NCI-H1436 treated with DMSO at 0.1 percent for 48 hours (cell line): ENCODE results near the gene EHMT1.
"Not testable (repeated sequence)": the region's sequence is repeated elsewhere in the genome, so short reads cannot be mapped to it uniquely, and the experiment has no call there.

Source experiments
- DNase-seq: peaks from one replicate; lab custom pipeline; 2025; lab: John Stamatoyannopoulos, UW

EHMT1 gene

DNA sequence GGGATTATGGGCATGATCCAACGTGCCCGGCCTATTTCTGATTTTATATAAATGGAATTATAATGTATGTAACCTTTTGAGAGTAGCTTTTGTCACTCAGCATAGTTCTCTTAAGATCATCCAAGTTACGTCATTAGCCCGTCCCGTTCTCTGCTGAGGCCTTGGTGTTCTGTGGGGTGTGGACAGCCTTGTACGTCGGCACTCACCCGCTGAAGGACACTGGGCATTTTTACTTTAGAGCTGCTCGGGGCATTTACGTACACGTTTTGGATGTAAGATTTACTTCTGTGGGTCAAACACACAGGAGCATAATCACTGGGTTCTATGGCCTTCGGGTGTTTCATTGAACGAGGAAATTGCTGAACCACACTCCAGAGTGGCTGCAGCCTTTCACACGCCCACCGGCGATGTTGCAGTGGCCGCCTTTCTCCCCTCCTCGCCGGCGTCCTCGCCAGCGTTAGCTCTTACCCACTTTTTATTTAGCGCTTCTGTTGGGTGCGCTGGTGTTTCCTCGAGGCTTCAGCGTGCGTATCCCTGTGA is 101.8 kb downstream of the EHMT1 start:
- no peak for DNase-seq

DNA sequence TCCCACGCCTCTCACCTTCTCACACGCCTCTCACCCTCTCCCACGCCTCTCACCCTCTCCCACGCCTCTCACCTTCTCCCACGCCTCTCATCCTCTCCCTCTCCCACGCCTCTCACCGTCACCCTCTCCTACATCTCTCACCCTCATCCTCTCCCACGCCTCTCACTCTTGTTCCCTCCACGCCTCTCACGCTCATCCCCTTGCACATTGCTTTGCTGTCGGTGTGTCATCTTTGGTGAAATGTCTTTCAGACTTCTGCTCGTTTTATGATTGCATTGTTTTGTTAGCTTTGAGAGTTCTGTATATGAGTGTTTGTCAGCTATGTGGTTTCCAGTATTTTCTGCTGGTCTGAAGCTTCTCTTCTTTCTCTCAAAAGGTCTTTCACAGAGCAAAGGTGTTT is 102.7 kb downstream of the EHMT1 start:
- DNase-seq, result no peak

DNA sequence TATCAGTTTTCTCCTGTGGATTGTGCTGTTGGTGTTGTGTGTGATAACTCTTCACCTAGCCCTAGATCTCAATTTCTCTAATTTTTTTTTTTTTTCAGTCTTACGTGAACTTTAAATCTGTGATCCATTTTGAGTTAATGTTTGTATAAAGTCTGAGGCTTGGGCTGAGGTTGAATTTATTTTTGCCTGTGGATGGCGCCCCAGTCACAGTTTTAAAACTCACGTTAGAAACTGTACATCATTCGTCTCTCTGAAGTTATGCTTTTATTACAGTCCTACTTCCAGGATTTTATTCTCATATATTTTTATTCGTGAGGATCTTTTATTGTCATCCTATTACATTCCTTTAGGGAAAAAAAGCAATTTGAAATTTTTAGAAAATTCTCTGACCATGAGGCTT is 103.1 kb downstream of the EHMT1 start:
- no peak for DNase-seq

DNA sequence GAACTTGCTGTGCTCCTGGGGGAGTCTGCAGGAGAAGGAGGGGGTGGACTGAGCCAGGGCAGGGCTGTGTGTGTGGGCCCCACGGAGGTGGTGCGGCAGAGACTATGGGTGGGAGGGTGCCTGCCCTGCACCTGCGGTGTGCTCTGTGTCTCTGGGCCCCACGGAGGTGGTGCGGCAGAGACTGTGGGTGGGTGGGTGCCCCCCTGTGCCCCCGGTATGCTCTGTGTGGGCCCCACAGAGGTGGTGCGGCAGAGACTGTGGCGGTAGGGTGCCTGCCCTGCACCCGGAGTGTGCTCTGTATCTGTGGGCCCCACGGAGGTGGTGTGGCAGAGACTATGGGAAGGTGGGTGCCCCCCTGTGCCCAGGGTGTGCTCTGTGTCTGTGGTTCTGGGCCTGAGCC is 103.7 kb downstream of the EHMT1 start:
- no peak for DNase-seq

DNA sequence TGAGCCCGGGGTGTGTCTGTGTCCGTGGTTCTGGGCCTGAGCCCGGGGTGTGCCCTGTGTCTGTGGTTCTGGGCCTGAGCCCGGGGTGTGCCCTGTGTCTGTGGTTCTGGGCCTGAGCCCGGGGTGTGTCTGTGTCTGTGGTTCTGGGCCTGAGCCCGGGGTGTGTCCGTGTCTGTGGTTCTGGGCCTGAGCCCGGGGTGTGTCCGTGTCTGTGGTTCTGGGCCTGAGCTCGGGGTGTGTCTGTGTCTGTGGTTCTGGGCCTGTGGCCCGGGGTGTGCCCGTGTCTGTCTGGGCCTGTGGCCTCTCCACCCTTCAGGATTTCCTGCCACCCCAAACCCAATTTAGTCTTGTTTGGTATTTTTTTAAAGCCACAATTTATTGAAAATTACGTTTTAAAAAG is 104.6 kb downstream of the EHMT1 start:
- not testable (repeated sequence) for DNase-seq

DNA sequence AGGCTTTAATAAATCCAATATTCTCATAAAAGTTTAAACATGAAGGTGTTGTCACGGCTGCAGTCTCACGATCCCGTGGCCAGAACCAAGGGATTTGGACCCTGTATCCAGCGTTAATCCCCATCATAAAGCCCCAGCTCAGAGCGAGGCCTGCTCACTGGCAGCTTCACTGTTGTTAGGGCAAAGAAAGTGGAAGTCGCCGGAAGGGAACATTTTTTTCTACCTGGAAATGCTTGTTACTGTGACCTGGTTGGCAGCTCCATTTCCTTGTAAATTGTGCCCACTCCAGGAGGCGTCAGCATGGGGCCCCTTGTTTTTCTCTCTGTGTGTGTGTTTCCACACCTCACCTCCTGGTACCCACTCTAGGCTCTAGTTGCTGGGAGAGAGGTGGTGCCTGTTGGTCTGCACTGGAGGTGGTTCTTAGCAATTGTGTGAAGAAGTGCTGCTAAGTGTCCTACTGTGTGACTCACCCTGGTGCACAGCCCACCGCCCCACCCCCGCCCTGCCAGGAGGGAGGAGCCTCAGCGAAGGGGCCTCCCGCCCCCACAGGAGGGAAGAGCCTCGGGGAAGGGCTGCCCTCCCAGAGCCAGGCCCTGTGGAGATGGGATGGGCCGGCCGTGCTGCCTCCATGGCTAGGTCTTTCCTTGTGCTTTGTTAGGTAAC is 105.1 kb downstream of the EHMT1 start:
- DNase-seq, result no peak

DNA sequence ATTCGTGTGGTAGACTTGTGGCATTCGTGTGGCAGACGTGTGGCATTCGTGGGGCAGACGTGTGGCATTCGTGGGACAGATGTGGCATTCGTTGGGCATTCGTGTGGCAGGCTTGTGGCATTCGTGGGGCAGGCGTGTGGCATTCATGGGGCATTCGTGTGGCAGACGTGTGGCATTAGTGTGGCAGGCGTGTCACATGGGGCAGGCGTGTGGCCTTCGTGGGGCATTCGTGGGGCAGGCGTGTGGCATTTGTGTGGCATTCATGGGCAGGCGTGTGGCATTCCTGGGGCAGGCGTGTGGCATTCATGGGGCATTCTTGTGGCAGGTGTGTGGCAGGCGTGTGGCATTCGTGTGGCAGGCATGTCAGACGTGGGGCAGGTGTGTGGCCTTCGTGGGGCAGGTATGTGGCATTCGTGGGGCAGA is 106.0 kb downstream of the EHMT1 start:
- DNase-seq, result no peak

DNA sequence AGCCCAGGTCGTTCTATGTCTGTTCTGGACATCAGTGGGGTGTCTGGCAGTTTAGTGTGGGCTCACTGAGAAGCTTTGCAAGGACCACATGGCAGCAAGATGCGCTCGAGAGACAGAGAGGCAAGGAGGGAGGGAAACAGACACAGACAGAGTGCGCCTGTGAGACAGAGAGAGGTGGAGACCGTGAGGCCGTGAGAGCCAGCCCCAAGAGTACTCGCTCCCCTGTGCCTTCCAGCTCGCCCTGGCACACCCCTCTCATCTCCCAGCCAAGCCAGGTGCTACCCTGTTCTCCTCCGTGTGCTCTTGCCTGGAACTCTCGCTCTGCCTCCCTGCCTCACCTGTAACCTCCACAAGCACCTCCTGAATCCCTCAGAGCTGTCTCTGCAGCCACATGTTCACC is 106.8 kb downstream of the EHMT1 start:
- no peak for DNase-seq

DNA sequence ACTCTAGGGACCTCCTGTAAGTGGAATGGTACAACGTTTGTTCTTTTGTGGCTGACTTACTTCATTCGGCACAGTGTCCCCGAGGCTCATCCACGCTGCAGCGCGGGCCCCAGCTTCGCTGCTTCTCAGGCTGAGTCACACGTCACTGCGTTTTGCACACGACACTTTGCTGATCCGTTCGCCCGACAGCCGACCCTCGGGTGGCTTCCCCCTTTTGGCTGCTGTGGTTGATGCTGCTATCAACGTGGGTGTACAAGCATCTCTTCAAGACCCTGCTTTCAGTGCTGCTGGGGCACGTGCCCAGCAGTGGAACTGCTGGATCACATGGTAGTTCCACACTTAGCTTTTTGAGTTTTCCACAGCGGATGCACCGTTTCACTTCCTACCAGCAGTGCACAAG is 107.5 kb downstream of the EHMT1 start:
- not testable (repeated sequence) for DNase-seq

DNA sequence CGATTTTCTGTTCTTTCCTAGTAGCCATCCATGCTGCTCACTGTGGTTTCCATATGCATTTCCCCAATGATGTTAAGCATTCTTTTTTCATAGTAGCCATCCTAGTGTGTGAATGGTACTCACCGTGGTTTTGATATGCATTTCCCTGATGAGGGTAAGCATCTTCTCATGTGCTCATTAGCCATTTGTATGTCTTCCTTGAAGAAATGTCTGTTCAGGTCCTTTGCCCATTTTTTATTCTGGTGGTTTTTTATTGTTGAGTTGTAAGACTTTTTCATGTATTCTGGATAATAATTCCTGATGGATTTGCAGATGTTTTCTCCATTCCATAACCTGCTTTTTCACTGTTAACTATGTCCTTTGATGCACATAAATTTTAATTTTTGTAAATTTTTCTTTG is 108.0 kb downstream of the EHMT1 start:
- DNase-seq, result no peak

DNA sequence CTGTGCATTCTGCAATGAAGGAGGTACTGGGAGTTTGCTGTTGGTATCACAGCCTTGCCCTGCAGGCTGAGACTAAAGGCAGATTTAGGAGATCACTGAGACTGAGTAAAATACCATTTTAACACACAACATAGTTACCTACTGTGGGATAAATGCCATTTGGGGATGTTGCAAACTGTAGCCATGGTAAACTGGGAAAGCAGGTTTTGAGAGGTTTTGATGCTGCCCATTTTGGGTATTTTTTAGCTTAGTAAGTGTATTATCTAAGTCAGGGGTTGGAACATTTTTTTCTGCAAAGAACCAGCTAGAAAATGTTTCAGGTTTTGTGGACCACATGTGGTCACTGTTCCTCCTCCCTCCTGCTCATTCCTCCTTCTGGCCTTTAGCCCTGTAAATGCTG is 108.9 kb downstream of the EHMT1 start:
- DNase-seq, result no peak

DNA sequence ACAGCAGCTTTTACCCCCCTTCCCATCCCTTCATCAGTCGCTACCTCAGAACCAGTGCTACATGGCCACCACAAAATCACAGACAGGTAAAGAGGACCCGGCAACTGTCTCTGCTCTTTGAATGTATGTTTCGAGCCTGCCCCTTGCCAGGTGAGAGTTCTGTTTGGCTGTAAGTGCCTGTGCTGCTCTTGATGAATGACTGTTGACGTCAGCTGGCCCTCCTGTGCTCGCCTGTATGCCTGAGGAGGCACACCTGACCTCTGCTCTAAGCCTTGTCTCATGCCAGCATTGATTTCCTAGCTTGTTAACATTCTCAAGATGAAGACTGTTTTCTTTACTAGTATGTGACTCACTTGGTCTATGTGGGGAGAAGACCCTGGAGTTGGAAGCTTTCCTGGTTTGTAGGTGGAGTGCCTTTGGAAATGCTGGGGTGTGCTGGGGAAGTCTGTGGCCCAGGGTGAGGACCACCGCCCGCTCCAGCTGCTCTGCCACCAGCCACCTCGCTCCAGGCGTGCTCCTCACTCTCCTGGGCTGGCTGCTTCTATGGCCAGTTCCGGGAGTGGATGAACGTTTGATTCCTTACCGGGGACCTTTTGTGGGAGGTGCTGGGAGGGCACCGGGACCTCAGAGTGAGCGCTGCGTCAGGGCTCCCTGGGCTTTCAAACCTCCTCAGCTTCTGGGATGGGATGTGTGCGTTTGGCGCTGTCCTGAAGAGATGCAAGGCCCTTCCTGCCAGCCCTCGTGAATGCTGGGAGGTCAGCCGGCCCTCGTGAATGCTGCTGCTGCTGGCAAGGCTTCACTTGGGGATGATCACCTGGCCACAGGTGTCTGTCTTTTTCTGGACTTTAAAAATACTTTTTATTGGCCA is 109.9 kb downstream of the EHMT1 start:
- no peak for DNase-seq

DNA sequence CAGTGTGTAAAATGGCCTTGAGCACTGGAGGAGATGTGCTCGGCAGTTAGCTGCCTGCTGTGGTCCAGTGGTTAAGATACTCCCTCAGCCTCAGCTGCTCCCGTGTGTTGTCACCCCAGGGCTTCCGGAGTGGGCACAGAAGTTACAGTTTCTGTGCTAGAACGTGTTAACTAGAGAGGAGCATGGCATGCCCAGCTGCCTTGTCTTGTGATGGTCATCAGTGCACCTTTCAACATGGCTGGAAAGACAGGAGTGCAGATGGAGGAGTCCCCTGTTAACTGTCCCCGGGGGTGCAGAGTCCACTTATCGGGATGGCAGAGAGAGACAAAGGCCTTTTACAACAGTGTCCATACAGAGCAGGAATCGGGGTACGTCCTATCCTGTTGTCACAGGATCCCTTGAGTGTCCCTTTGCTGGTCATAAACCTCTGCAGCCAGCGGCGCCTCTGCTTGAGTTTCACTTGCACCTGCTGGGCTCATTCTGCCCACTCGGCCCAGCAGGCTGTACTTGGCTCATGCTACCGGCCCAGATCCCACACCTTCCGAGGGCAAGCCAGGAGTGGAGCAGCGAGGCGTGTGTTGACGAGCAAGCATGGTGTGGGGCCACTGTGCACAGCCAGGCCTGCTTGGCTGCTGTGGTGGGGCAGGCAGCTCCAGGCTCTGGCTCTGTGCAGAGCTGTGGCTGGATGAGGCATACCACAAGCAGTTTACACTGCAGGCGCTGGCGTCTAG is 112.6 kb downstream of the EHMT1 start:
- no peak for DNase-seq

DNA sequence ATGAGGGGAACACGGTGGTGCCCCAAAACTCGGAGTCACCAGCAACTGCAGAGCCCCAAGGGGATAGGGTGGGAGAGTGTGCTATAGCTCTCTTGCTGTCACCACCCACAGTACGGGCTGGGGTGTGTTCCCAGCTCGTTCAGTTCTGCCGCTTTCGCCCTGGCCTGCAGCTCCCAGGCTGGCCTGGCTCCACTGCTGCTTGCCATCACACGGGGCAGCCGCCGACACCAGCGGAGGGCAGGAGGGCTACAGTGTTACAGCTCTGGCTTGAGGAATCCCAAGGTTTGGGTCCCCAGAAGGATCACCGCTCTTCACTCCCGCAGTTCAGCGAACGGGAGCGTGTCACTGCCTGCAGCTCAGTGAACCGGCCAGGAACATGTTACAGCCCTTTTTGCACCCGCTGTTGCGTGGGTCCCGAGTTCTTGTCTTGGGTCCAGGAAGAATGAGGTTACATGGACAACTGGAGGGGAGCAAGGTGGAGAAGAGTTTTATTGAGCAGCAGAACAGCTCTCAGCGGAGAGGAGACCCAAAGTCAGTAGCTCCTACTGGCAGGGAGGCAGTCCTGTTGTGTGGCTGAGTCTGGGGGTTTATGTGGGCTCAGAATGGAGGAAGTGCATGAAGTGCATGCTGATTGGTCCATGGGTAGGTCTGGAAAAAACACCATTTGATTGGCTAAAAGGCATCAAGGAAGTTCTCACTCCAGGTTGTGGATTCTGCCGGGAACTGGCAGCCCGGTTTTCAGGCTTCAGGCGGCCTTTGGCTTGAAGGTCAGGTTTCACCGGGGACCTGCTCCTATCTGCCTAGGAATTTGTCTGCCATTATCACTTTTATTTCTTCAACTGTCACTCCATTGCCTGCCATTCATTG is 113.4 kb downstream of the EHMT1 start:
- DNase-seq, result no peak

DNA sequence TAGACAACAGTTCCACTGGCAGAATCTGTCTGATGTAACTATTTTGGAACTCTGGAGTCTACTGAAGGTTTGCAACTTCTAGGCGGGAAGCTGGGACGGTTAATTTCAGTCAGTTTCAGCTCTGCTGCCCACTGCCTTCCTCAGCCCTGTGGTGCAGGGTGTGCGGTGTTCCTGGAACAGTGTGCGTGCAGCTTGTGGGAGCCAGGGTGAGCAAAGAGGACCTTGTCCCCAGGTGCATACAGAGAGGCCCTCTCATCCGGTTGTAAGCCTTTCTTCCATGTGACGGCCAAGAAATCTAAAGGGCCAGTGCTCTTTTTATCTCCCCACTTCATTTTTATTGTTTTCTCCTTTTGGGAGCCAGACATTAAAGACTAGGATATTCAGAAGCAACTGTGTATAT is 114.6 kb downstream of the EHMT1 start:
- no peak for DNase-seq

DNA sequence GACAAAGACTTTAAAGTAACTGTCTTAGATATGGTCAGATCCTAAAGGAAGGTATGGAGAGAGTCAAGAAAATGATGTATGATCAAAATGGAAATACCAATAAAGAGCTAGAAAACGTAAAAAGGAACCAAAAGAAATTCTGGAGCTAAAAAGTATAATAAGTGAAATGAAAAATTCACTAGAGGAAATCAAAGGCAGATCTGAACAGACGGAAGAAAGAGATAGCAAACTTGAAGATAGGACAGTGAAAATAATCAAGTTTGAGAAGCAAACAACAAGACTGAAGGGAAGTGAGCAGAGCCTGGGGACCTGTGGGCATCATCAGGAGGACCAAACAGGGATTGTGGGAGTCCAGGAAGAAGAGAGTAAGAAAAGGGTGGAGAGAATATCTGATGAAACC is 115.4 kb downstream of the EHMT1 start:
- DNase-seq, result no peak

DNA sequence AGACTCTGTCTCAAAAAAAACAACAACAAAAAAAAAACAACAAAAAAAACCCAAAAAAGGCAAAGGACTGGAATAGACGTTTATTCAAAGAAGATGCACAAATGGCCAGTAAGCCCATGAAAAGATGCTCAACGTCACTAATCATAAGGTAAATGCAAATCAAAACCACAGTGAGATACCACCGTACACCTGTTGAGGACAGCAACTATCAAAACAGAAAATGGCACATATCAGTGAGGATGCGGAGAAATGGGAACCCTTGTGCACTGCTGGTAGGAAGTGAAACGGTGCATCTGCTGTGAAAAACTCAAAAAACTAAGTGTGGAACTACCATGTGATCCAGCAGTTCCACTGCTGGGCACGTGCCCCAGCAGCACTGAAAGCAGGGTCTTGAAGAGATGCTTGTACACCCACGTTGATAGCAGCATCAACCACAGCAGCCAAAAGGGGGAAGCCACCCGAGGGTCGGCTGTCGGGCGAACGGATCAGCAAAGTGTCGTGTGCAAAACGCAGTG is 119.4 kb downstream of the EHMT1 start:
- not testable (repeated sequence) for DNase-seq

DNA sequence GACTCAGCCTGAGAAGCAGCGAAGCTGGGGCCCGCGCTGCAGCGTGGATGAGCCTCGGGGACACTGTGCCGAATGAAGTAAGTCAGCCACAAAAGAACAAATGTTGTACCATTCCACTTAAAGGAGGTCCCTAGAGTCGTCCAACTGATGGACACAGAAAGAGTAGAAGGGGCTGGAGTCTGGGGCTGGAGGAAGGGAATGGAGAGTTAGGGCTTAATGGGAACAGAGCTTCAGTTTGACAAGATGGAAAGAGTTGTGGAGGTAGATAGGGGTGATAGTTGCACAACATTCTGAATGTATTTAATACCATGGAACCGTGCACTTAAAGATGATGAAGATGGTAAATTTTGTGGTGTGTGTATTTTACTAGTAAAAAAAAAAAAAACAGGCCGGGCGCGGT is 119.9 kb downstream of the EHMT1 start:
- DNase-seq, result no peak

DNA sequence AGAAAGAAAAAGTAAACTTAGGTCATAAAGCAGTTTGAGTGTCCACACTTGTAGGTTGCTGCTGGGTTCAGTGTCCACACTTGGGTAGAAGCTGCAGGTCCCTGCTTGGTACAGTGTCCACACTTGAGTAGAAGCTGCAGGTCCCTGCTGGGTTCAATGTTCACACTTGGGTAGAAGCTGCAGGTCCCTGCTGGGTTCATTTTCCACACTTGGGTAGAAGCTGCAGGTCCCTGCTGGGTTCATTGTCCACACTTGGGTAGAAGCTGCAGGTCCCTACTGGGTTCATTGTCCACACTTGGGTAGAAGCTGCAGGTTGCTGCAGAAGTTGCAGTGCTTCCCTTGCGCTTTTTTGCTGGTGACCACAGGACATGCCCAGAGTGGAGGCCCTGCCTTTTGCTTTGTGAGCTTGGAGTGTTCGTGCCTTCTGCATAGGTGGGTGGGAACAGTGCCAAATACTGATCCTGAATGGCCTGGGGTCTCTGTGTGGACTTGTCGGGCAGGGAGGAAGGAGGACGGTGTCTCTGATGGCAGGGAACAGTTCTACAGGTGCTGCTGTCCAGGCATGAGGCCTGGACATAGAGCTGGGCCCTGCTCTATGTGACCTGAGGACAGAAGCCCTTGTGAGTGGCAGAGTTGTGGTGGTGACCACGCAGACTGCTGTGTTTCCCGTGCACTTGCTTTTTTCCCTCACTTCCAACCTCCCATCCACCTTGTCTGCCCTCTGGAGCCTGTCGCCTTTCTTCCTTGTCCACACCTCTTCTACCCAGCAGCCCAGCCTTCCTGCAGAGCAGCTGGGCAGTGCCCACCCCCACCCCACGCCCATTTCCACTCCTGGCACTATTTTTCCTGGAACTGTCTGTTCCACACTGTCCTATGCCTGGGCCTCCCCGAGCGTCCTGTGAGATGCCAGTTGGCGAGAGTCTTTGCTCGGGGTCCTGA is 120.8 kb downstream of the EHMT1 start:
- no peak for DNase-seq

DNA sequence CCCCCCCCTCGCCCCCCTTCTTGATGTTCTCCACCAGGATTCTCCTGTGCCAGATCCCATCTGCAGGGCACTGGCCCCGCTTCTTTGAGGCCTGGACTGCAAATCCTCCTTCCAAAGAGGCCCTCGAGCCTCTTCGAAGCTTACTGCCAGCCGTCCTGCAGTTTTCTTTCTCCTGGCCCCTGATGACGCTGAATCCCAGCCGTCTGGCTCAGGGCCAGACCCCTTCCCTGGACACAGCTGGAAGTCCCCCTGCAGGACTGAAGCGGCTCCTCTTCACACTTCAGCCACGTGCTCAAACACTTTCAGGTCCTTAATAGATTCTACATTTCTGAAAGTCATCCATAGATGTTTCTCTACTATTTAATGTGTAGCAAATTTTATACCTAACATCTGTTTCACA is 121.5 kb downstream of the EHMT1 start:
- DNase-seq, result no peak
